Spleen (tissue), 11 donors: Measurements from ENCODE around the gene NR3C2. TPM values are rescaled to one million over a fixed set of nuclear protein-coding genes. Genes with fewer than 3 reads are reported as not detected.

Experiments used
- DNase-seq: peaks from one replicate; pipeline ENCODE4 v3.0.0-alpha.2; 2020
- H3K27ac ChIP-seq, 8 donors: fragments of 200-600 bp; sonication (generic) in 7 of 8; 1 replicate in 4 of 8; 2 replicates in 4 of 8; pipeline versions ENCODE4 v1.5.0 to v1.8.0; 2016 to 2021; ENCODE audit warnings: inconsistent platforms in 4 of 8, mild to moderate bottlenecking in 4 of 8, moderate library complexity in 1 of 8
- H3K27me3 ChIP-seq, 7 donors: fragments of 200-600 bp; sonication (generic) in 6 of 7; replicated peaks in 1 of 7; 1 replicate in 4 of 7; 2 replicates in 3 of 7; pipeline versions ENCODE4 v1.5.0 to v1.8.0; 2016 to 2021; ENCODE audit warnings: inconsistent platforms in 3 of 7, mild to moderate bottlenecking in 1 of 7
- H3K36me3 ChIP-seq, 6 donors: fragments of 200-600 bp; sonication (generic) in 5 of 6; 1 replicate in 4 of 6; 2 replicates in 2 of 6; pipeline versions ENCODE4 v1.5.0 to v1.8.0; 2016 to 2021; ENCODE audit warnings: inconsistent platforms in 2 of 6
- H3K4me1 ChIP-seq, 6 donors: fragments of 200-600 bp; sonication (generic) in 5 of 6; 1 replicate in 3 of 6; 2 replicates in 3 of 6; pipeline versions ENCODE4 v1.5.0 to v1.8.0; 2016 to 2021; ENCODE audit warnings: inconsistent platforms in 3 of 6
- H3K4me3 ChIP-seq, 8 donors: fragments of 200-600 bp; sonication (generic) in 7 of 8; 1 replicate in 4 of 8; 2 replicates in 4 of 8; pipeline versions ENCODE4 v1.5.0 to v1.8.0; 2016 to 2021; ENCODE audit warnings: inconsistent platforms in 4 of 8, mild to moderate bottlenecking in 4 of 8, moderate library complexity in 2 of 8
- H3K9me3 ChIP-seq, 8 donors: fragments of 200-600 bp; sonication (generic) in 7 of 8; 1 replicate in 4 of 8; 2 replicates in 4 of 8; pipeline versions ENCODE4 v1.5.0 to v1.8.0; 2016 to 2021; ENCODE audit warnings: inconsistent platforms in 4 of 8
- CTCF ChIP-seq, 11 experiments: fragments of 200-600 bp in 7 of 11; fragments of 450-650 bp in 4 of 11; sonication (generic) in 4 of 11; IDR thresholded peaks in 8 of 11; conservative IDR thresholded peaks in 3 of 11; 1 replicate in 7 of 11; 2 replicates in 4 of 11; pipeline versions ENCODE4 v1.4.0 to v1.8.0; 2016 to 2021; ENCODE audit warnings: antibody characterized with exemption in 11 of 11, inconsistent platforms in 4 of 11, mild to moderate bottlenecking in 1 of 11
- POLR2A ChIP-seq, 3 donors: fragments of 450-650 bp; IDR thresholded peaks; one replicate each; pipeline ENCODE4 v1.5.1; 2017; ENCODE audit warnings: antibody characterized with exemption in 3 of 3, mild to moderate bottlenecking in 1 of 3
- POLR2AphosphoS5 ChIP-seq, 3 donors: sonication (generic); formaldehyde crosslinking; IDR thresholded peaks; one replicate each; pipeline ENCODE4 v1.5.1; 2017; ENCODE audit warnings: antibody characterized with exemption in 3 of 3
- WGBS, 5 donors: extraction: QIAGEN DNeasy Blood & Tissue Kit in 3 of 5; methylation state at CpG; one replicate each; pipeline versions ENCODE4 v1.1.5 to v1.1.7; 2013 to 2018; 5-methylcytosine and 5-hydroxymethylcytosine counted together
- intact Hi-C: fragments of 100-400 bp; cut with DNase I; formaldehyde crosslinking; loops from one replicate; pipeline ENCODE4 v1.15.0; 2023; ENCODE audit warnings: low total_unique reads
- polyA plus RNA-seq, 3 donors: library from polyadenylated mRNA; stranded (reverse); fragments of 200-250 nt; gene quantifications; one replicate each; pipeline ENCODE4 v1.2.1, GENCODE V29; 2013
- total RNA-seq, 7 donors: library from RNA; depleted of rRNA in 3 of 7; stranded (reverse); fragments of >200 nt in 3 of 7; fragmentation: NEBNext Ultra II Directional in 4 of 7; extraction: Animal tissue kit (Norgen Biotek cat#: 25700) in 4 of 7; gene quantifications; one replicate each; pipeline versions ENCODE4 v1.1.0 to v1.2.1, GENCODE V29; 2016 to 2021
- donor health status: healthy with polysubstance abuse.
- donor health status: DM: no; HTN: no; CAD: no; lungs with moderate emphysema.
- donor health status: DM: no; HTN: no; CAD: no.
- donor health status: Bipolar disorder and iron deficiency.
- donor health status: healthy.
- donor health status: DM: no; HTN: no; CAD: no.
- donor health status: DM: yes; HTN: yes; CAD: no.

Gene NR3C2
- total and polyA plus RNA-seq, 10 donors = 1.2 to 25.9 (median 16.2) TPM

GRCh38 chr4:148067301-148067916 is 374.8 kb downstream of the NR3C2 start:
- H3K4me1 ChIP-seq = peaks cover 0 to 26% (median 4%) of the 10 kb centered on the region in 6 donors
- no peaks in the 10 kb centered on the region for H3K9me3 ChIP-seq
- no peak overlapping the region for H3K27ac ChIP-seq
- 64 to 74% (median 70%) methylated on average over 4 to 6 of the region's 6 CpGs for WGBS, 5 donors
- peaks cover 0 to 35% (median 0%) of the 10 kb centered on the region in 6 donors for H3K36me3 ChIP-seq
- no peaks in the 10 kb centered on the region for H3K27me3 ChIP-seq
- DNase-seq = no peak
- intact Hi-C loops = loop anchor here (10.0 kb wide), 1 partner anchor 377 kb away; the partner anchor contains the start of gene NR3C2
- no peak overlapping the region for H3K4me3 ChIP-seq
- TF ChIP-seq CTCF (IDR thresholded peaks at IDR 0.05 in 8 of 11, conservative IDR thresholded peaks at IDR 0.05 in 3 of 11) (no peak), POLR2AphosphoS5 (IDR thresholded peaks at IDR 0.05) (no peak), POLR2A (IDR thresholded peaks at IDR 0.05) (no peak)

- no peak for DNase-seq
- H3K4me1 ChIP-seq = peaks cover 0 to 36% (median 14%) of the 10 kb centered on the region in 6 donors
- no peaks in the 10 kb centered on the region for H3K27me3 ChIP-seq
- intact Hi-C loops = loop anchor here (10.0 kb wide), 1 partner anchor 380 kb away; the partner anchor contains the start of gene NR3C2
- WGBS, 5 donors = 84 to 92% (median 87%) methylated on average over 5 of the region's 5 CpGs
- TF ChIP-seq POLR2AphosphoS5 (IDR thresholded peaks at IDR 0.05) = no peak
- no peak for TF ChIP-seq POLR2A (IDR thresholded peaks at IDR 0.05)
- no peak for TF ChIP-seq CTCF (IDR thresholded peaks at IDR 0.05 in 8 of 11, conservative IDR thresholded peaks at IDR 0.05 in 3 of 11)
- peaks cover 0 to 26% (median 0%) of the 10 kb centered on the region in 6 donors for H3K36me3 ChIP-seq
- no peak overlapping the region for H3K27ac ChIP-seq
- no peak overlapping the region for H3K4me3 ChIP-seq
- no peaks in the 10 kb centered on the region for H3K9me3 ChIP-seq
Measured at GRCh38 chr4:148065075-148065474, 377.1 kb downstream of the NR3C2 start.

- intact Hi-C loops = loop anchor here (10.0 kb wide), 1 partner anchor 380 kb away; the partner anchor contains the start of gene NR3C2
- no peak for DNase-seq
- TF ChIP-seq POLR2A (IDR thresholded peaks at IDR 0.05) (no peak), POLR2AphosphoS5 (IDR thresholded peaks at IDR 0.05) (no peak), CTCF (IDR thresholded peaks at IDR 0.05 in 8 of 11, conservative IDR thresholded peaks at IDR 0.05 in 3 of 11) (no peak)
- H3K4me1 ChIP-seq = peaks cover 0 to 33% (median 13%) of the 10 kb centered on the region in 6 donors
- H3K9me3 ChIP-seq = no peaks in the 10 kb centered on the region
- peaks cover 0 to 26% (median 0%) of the 10 kb centered on the region in 6 donors for H3K36me3 ChIP-seq
- H3K4me3 ChIP-seq = no peak overlapping the region
- H3K27me3 ChIP-seq = no peaks in the 10 kb centered on the region
- WGBS, 5 donors = 92 to 98% (median 94%) methylated on average over 9 of the region's 9 CpGs
- no peak overlapping the region for H3K27ac ChIP-seq
Measured at GRCh38 chr4:148064451-148064850, 377.8 kb downstream of the NR3C2 start.

GRCh38 chr4:148062301-148062950 is 379.8 kb downstream of the NR3C2 start:
- Histone ChIP-seq H3K9me3 (no peaks in the 10 kb centered on the region), H3K4me3 (no peak overlapping the region), H3K27ac (no peak overlapping the region), H3K36me3 (peaks cover 0 to 26% (median 0%) of the 10 kb centered on the region in 6 donors), H3K4me1 (peaks cover 2 to 41% (median 15%) of the 10 kb centered on the region in 6 donors), H3K27me3 (no peaks in the 10 kb centered on the region)
- 84 to 91% (median 85%) methylated on average over 10 of the region's 10 CpGs for WGBS, 5 donors
- intact Hi-C loops = loop anchor here (10.0 kb wide), 1 partner anchor 382 kb away; the partner anchor contains the start of gene NR3C2
- TF ChIP-seq POLR2AphosphoS5 (IDR thresholded peaks at IDR 0.05) (no peak), POLR2A (IDR thresholded peaks at IDR 0.05) (no peak), CTCF (IDR thresholded peaks at IDR 0.05 in 8 of 11, conservative IDR thresholded peaks at IDR 0.05 in 3 of 11) (no peak)
- DNase-seq = no peak
